Activated CD4-positive, alpha-beta memory T cell treated with anti-CD3 and anti-CD28 coated beads for 36 hours (primary cell): ENCODE data around the gene SLC1A1. TPM values are rescaled to one million over a fixed set of nuclear protein-coding genes. Genes with fewer than 3 reads are reported as not detected.

Experiments used
- CTCF ChIA-PET: fragments of 350-600 bp; sonication (Branson Sonifier 250); formaldehyde crosslinking; loops from one replicate; lab custom pipeline; 2021; ENCODE audit warnings: antibody characterized with exemption, inconsistent platforms; lab: Charles Lee
- POLR2A ChIA-PET: fragments of 350-600 bp; sonication (Branson Sonifier 250); formaldehyde crosslinking; loops from one replicate; lab custom pipeline; 2021; ENCODE audit warnings: antibody characterized with exemption; lab: Charles Lee
- DNase-seq: peaks from one replicate; pipeline ENCODE4 v3.0.0-alpha.2; 2020
- H3K27ac Mint-ChIP-seq: one replicate; pipeline ENCODE4 v1.8.0; 2021; ENCODE audit warnings: mixed read lengths
- H3K27me3 Mint-ChIP-seq: one replicate; pipeline ENCODE4 v1.8.0; 2021; ENCODE audit warnings: mixed read lengths
- H3K36me3 Mint-ChIP-seq: one replicate; pipeline ENCODE4 v1.8.0; 2021; ENCODE audit warnings: mixed read lengths
- H3K4me1 Mint-ChIP-seq: one replicate; pipeline ENCODE4 v1.8.0; 2021; ENCODE audit warnings: low read depth, mixed read lengths
- H3K4me3 Mint-ChIP-seq: one replicate; pipeline ENCODE4 v1.8.0; 2021; ENCODE audit warnings: mild to moderate bottlenecking, mixed read lengths
- H3K9me3 Mint-ChIP-seq: one replicate; pipeline ENCODE4 v1.8.0; 2021; ENCODE audit warnings: mixed read lengths
- intact Hi-C: fragments of 100-400 bp; cut with micrococcal nuclease; formaldehyde crosslinking; loops from one replicate; pipeline ENCODE4 v1.15.1; 2023
- total RNA-seq, 2 experiments: library from RNA; stranded (reverse); gene quantifications; one replicate each; pipeline ENCODE4 v1.2.3, GENCODE V29; 2021

SLC1A1 gene
- total RNA-seq, 2 experiments from 2014 or later: not detected

DNA sequence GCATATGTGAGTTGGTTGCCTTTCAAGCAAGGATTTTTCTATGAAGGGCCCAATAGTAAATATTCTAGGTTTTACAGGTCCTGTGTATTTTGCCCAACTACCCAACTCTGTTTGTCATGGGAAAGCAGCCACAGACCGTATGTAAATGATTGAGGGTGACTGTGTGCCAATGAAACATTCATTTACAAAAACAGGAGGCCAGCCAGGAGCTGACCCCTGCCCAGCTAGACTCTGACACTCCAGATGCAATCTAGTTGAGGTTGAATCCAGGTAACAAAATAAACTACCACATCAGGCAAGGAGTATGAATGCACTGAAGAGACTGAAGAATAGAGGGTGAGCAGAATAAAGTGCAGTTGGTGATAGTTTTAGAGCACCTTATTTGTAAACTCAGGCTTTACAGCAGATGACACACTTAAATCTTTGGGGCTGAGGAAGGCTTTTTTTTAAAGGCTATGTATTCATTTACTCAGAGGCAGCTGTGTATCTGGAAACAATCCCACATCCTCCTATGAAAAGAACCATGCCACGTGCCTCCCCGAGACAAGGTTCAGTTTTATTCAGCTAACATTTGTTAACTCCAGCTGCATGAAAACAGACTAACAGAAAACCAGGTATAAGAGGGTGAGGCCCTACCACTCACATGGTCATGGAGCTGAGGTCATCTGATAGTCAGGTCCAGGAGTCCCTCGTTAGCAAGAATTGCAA is 60.7 kb downstream of the SLC1A1 start:
- peak; percentile 29 for DNase-seq
- intact Hi-C loops: no loop called here
- peaks cover 37% of the 10 kb centered on the region for H3K4me1 Mint-ChIP-seq
- no peaks in the 10 kb centered on the region for H3K36me3 Mint-ChIP-seq
- no peak overlapping the region for H3K4me3 Mint-ChIP-seq
- CTCF ChIA-PET: no interaction called here
- H3K27ac Mint-ChIP-seq: no peak overlapping the region
- no peaks in the 10 kb centered on the region for H3K27me3 Mint-ChIP-seq
- no peaks in the 10 kb centered on the region for H3K9me3 Mint-ChIP-seq
- POLR2A ChIA-PET: no interaction called here

DNA sequence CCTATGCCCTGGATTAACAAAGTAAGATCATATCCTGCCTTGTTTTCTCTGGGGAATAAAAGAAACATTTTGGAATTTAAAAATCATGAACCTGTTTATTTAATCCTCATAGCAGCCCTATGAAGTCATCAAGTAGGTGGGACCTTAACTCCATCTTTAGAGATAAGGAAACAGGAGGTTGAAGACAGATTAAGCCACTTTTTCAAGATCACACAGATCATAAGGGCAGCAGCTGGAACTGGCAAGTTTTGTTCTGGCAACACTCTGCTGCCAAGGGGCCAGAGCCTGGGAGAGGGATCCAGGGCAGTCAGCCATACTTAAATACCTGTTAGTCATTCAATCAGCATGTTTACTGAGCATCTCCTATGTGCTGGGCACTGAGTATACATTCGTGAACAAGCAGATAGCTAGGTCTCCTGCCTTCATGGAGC is 63.7 kb downstream of the SLC1A1 start:
- CTCF ChIA-PET: interaction anchor here (1.5 kb wide), 1 partner anchor 50 kb away, joined by 8 read pairs; no protein-coding TSS in a partner anchor
- H3K9me3 Mint-ChIP-seq: no peaks in the 10 kb centered on the region

DNA sequence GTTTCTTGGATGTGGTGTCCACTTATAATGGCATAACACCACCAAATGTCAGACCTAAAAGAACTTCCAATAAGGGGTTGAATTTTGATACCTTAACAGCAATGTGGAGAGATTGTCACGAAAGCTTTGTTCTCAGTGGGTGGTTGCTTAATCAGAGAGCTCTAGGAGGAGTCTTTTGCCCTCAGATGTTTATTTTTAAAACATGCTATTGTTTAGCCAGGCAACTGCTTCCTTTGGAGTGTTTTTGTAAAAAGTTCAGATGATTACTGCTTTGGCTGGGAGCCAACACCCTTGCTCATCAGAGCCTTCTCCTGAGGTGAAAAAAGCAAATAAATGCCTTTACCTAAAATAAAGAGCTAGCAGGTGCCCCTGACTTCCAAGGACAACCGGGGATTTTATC is 65.0 kb downstream of the SLC1A1 start:
- Mint-ChIP-seq H3K27ac (no peak overlapping the region), H3K4me3 (no peak overlapping the region), H3K27me3 (no peaks in the 10 kb centered on the region), H3K4me1 (peaks cover 26% of the 10 kb centered on the region), H3K9me3 (no peaks in the 10 kb centered on the region), H3K36me3 (no peaks in the 10 kb centered on the region)
- ChIA-PET CTCF (no interaction called here), POLR2A (no interaction called here)
- intact Hi-C loops: no loop called here
- DNase-seq: no peak

More for the DNA sequence above, 63.7 kb downstream of the SLC1A1 start:
- Mint-ChIP-seq H3K36me3 (no peaks in the 10 kb centered on the region), H3K27me3 (no peaks in the 10 kb centered on the region), H3K4me3 (no peak overlapping the region), H3K27ac (no peak overlapping the region), H3K4me1 (peaks cover 26% of the 10 kb centered on the region)
- POLR2A ChIA-PET: no interaction called here
- no peak for DNase-seq
- intact Hi-C loops: no loop called here

DNA sequence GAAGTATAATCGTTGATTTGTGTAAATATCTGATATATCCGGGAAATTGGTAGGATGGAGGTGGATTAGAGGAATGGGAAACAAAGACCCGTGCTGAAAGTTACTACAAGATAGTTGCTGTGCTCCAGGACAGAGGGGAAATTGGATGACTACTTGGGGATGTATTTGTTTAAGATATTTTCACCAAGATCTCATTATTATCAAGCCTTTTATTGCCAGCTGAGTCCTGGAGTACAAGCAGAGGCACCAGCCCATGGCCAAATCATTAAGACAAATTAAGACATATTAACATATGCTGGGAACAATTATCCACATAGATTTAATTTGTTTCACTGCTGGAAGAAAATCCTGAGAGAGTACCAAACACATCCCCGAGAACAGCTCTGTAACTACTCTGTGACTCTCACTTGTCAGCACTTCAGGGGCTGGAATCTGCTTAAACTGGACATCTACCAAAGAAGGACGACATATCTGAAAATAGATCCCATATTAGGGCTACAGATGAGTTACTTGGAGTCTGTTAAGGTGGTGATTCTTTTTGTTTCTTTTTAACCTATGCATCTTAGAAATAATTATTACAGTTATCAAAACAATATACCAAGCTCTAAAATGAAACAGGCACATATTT is 68.2 kb downstream of the SLC1A1 start:
- Mint-ChIP-seq H3K36me3 (no peaks in the 10 kb centered on the region), H3K27me3 (no peaks in the 10 kb centered on the region), H3K9me3 (no peaks in the 10 kb centered on the region), H3K4me1 (peaks cover 21% of the 10 kb centered on the region), H3K27ac (no peak overlapping the region), H3K4me3 (no peak overlapping the region)
- CTCF ChIA-PET: interaction anchor here (0.7 to 0.8 kb wide), 2 partner anchors 14 to 81 kb away, joined by 3 read pairs; no protein-coding TSS in a partner anchor
- POLR2A ChIA-PET: no interaction called here
- DNase-seq: no peak
- intact Hi-C loops: no loop called here

DNA sequence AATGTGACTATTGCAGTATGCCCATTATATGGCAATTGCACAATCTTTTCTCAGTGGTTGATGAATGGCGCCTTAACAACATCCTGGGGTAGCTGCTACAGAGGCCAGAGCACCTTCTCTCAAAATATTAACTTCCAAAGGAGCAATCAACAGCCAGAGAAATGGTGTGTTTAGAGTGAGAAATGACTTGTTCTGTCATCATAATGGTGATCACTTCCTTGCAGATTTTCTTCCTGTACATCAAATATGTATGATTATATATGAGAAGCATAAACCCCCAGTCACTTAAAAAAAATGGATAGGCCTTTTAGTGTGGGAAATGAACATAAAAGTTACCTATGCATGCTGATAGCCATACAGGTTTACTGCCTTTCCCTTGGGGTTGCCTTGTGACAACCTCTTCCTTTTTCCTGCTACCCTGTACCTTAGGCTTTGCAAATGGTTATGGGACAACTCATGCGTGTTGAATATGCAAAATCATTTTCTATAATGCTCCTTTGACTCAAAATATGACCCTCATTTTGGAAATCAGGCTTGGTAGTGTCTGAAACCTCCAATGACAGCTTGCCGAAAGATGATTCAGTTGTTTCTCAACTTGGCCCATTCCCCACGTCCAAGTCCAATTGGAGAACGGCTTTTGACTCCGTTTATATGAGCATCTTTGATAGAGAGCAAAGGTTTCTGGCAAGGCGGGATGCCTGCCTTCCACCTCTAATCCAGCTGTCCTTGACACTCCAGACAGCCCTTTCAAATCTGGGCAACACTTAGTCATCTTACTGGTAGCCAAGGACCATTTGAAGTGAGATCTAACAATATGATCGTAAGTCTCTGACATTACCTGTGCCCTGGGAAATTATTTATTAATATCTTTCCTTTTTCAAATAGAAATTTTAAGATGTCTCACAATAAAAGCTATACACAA is 69.3 kb downstream of the SLC1A1 start:
- Mint-ChIP-seq H3K9me3 (no peaks in the 10 kb centered on the region), H3K27ac (no peak overlapping the region), H3K4me3 (no peak overlapping the region), H3K4me1 (peaks cover 23% of the 10 kb centered on the region), H3K27me3 (no peaks in the 10 kb centered on the region), H3K36me3 (no peaks in the 10 kb centered on the region)
- POLR2A ChIA-PET: no interaction called here
- DNase-seq: no peak
- intact Hi-C loops: no loop called here
- CTCF ChIA-PET: no interaction called here

DNA sequence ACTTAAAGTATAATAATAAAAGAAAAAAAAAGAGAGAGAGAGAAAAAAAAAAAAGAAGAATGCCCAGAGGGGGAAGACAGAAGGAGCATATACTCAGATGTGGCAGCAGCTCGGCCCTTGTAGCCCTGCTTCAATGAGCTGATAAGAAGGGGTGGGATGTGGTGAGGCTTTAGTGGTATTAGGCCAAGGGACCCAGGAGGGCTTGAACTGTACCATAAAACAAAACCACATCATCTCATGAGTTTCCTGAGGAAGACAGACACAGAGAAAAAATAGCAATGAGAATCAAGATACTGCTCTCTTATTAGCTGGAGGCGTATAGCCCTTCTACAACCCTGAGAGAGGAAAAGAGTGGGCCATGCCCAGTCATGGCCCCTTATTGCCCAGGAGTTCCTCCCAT is 72.8 kb downstream of the SLC1A1 start:
- ChIA-PET POLR2A (no interaction called here), CTCF (no interaction called here)
- Mint-ChIP-seq H3K4me3 (no peak overlapping the region), H3K9me3 (no peaks in the 10 kb centered on the region), H3K27me3 (no peaks in the 10 kb centered on the region), H3K36me3 (no peaks in the 10 kb centered on the region), H3K27ac (no peak overlapping the region), H3K4me1 (peaks cover 11% of the 10 kb centered on the region)
- intact Hi-C loops: no loop called here
- no peak for DNase-seq

DNA sequence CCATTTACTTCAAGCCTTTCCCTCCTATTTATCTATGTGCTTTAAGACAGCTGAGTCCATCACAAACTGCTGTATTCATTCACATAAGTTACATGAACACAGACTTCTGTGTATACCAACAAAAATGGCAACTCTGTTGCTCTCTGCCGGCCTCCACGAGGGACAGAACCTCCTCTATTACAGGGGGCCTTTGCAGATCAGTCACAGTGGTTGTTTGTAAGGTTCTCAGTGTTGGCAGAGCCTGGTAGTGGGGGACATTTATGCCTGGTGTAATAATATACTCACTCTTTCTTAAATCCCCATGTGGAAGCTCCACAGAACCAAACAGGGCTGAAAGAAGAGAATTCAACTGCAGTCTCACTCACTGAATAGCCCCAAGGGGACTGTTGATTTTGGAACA is 76.5 kb downstream of the SLC1A1 start:
- no peak overlapping the region for H3K4me3 Mint-ChIP-seq
- POLR2A ChIA-PET: no interaction called here
- CTCF ChIA-PET: interaction anchor here (0.5 kb wide), 1 partner anchor 707 kb away, joined by 3 read pairs; no protein-coding TSS in a partner anchor
- no peak overlapping the region for H3K27ac Mint-ChIP-seq
- no peaks in the 10 kb centered on the region for H3K36me3 Mint-ChIP-seq
- peaks cover 11% of the 10 kb centered on the region for H3K4me1 Mint-ChIP-seq
- no peaks in the 10 kb centered on the region for H3K27me3 Mint-ChIP-seq
- intact Hi-C loops: no loop called here
- DNase-seq: no peak
- H3K9me3 Mint-ChIP-seq: no peaks in the 10 kb centered on the region

DNA sequence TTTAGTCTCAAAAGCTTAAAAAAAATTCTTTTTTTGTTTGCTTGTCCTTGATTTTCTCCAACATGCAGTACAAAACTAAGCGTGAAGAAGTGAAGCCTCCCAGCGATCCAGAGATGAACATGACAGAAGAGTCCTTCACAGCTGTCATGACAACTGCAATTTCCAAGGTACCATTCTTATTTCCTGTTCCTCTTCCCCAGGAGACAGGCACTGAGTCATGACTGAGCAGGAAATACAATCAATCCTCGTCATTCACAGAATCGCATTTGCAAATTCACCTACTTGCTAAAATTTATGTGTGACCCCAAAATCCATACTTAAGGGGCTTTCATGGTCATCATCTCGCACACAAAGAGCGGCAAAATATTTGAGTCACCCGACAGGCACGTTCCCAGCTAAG is 77.3 kb downstream of the SLC1A1 start:
- POLR2A ChIA-PET: no interaction called here
- H3K27ac Mint-ChIP-seq: no peak overlapping the region
- no peak overlapping the region for H3K4me3 Mint-ChIP-seq
- intact Hi-C loops: no loop called here
- no peaks in the 10 kb centered on the region for H3K9me3 Mint-ChIP-seq
- H3K4me1 Mint-ChIP-seq: peaks cover 19% of the 10 kb centered on the region
- no peak for DNase-seq
- CTCF ChIA-PET: no interaction called here
- no peaks in the 10 kb centered on the region for H3K36me3 Mint-ChIP-seq
- no peaks in the 10 kb centered on the region for H3K27me3 Mint-ChIP-seq

DNA sequence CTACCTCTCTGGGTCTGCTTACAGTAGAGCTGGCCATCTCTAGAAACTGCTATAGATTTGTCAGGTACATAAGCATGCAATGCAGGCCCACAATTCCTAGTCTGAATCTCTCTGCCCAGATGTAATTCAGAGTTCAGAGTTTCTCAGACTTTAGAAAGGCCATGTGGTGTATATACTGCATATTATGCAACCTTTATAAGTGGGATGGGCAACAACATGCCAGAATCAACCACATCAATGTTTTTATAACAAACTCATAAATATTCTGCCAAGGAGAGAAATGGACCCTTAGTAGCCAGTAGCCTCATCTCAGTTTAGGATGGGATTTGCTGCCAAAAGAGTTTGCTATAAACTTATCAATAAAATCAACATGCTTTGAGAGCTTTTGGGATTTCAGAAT is 78.8 kb downstream of the SLC1A1 start:
- intact Hi-C loops: no loop called here
- POLR2A ChIA-PET: no interaction called here
- CTCF ChIA-PET: no interaction called here
- Mint-ChIP-seq H3K4me3 (no peak overlapping the region), H3K27ac (no peak overlapping the region), H3K27me3 (no peaks in the 10 kb centered on the region), H3K4me1 (peaks cover 14% of the 10 kb centered on the region), H3K9me3 (no peaks in the 10 kb centered on the region), H3K36me3 (no peaks in the 10 kb centered on the region)
- no peak for DNase-seq

DNA sequence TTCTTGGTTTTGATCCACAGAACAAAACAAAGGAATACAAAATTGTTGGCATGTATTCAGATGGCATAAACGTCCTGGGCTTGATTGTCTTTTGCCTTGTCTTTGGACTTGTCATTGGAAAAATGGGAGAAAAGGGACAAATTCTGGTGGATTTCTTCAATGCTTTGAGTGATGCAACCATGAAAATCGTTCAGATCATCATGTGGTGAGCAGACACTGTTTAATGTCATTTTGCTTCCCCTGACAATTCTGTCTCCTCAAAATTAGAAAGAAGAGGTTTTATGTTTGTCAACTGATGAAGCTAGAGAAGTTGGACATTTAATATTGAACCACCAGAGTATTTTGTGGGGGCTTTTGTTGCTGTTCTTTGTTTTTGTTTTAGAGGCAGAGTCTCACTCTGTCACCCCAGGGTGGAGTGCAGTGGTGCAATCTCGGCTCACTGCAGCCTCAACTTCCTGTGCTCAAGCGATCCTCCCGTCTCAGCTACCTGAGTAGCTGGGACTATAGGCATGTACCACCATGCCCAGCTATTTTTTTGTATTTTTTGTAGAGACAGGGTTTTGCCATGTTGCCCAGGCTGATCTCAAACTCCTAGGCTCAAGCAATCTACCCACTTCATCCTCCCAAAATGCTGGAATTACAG is 82.0 kb downstream of the SLC1A1 start:
- Mint-ChIP-seq H3K9me3 (no peaks in the 10 kb centered on the region), H3K4me3 (peak overlapping the region; percentile 9), H3K27ac (peak overlapping the region; percentile 18), H3K36me3 (no peaks in the 10 kb centered on the region), H3K4me1 (peaks cover 14% of the 10 kb centered on the region), H3K27me3 (no peaks in the 10 kb centered on the region)
- ChIA-PET POLR2A (no interaction called here), CTCF (interaction anchor here (0.9 kb wide), 1 partner anchor 14 kb away, joined by 3 read pairs; no protein-coding TSS in a partner anchor)
- DNase-seq: peak; percentile 36
- intact Hi-C loops: no loop called here

DNA sequence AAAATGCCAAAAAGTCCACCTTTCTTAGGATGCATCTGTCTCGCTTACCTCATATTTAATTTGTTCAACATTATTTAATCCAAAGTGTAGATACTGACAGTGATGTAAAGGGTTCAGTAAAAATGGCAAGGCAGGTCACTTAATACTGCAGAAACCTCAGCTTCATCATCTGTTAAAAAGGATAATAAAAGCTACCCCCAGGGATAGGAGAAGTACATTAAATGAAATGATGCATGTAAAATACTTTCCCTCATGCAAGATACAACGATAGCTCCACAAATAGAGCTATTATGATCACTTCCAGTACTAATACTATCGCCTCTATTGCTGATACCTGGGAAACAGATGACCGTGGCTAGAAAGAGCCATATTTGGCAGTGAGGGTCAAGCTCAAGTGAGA is 82.9 kb downstream of the SLC1A1 start:
- Mint-ChIP-seq H3K9me3 (no peaks in the 10 kb centered on the region), H3K36me3 (no peaks in the 10 kb centered on the region), H3K27me3 (no peaks in the 10 kb centered on the region), H3K4me1 (peaks cover 14% of the 10 kb centered on the region), H3K4me3 (no peak overlapping the region), H3K27ac (no peak overlapping the region)
- CTCF ChIA-PET: interaction anchor here (0.9 kb wide), 1 partner anchor 15 kb away, joined by 3 read pairs; no protein-coding TSS in a partner anchor
- intact Hi-C loops: no loop called here
- POLR2A ChIA-PET: no interaction called here
- no peak for DNase-seq
